GM18505 (cell line): ENCODE measurements around the gene ZNF266.
A peak's percentile ranks its signal among the peaks of the same experiment; 100 is the strongest.

Experiments
- ATAC-seq: cut with Tn5 transposase; IDR thresholded peaks from one replicate; pipeline ENCODE4 v1.9.1; 2021; ENCODE audit not compliant: unreplicated experiment
- POLR2A ChIP-seq: IDR thresholded peaks from 4 replicates; pipeline ENCODE4 v1.6.1; 2011; ENCODE audit warnings: borderline replicate concordance; ENCODE audit not compliant: insufficient read depth, insufficient read length; ENCODE audit errors: extremely low read depth

ZNF266 gene

DNA sequence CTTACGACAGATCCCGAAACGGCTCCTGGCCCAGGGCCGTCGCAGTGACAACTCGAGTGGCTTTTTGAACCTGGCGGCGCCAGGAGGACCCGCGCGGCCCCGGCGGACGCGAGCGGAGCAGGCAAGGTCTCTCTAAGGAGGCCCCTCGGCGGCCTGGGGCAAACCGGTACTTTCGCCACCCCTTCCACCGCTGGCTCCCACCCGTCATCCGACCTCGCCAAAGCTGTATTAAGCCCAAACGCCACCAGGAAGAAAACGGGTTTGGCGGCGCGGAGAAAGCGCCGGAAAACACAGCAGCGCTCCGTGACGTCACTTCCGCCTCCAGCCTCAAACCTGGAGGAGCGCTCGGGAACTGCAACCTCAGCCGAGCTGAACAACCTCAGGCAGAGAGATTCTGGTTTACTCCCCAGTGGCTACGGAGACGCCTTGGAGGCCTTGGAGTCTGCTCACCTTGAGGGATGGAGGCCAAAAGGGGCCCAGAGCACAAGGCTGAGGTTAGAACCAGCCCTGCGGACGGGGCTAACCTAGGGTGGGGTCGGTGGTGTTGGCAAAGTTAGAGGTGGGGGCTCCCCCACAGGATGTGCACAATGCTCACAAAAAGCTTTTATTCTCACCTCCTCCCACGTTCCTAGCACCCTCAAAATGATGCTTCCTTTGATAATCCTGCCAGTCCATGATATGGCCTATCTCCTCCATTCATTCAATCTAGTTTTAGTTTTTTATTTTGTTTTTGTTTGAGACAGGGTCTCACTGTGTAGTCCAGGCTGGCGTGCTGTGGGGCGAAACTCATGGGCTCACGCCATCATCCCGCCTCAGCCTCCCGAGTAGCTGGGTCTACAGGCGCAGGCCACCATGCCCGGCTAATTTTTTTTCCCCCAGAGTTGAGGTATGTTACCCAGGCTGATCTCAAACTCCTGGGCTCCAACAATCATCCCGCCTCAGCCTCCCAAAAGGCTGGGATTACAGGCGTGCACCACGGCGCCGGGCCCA lies at the start of gene ZNF266:
ZNF266 (minus strand) TSS at position 295 of the 990 bp plus-strand sequence. CDS start 15,484 bp downstream, outside the sequence.
- peak; percentile 93 for ATAC-seq
- peak; percentile 80 for TF ChIP-seq POLR2A

DNA sequence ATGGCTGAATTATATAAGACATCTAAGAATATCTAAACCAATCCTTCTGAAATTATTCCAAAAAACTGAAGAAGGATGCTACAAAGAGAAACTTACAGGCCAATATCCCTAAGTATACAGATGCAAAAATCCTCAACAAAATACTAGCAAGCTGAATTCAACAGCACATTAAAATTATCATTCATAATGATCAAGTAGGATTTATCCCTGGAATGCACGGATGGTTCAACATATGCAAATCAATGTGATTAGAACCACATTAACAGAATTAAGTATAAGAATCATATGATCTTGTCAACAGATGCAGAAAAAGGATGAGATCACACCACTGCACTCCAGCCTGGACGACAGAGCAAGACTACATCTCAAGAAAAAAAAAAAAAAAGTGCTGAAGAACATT lies 49.8 kb upstream of the ZNF266 start:
- ATAC-seq = no peak
- TF ChIP-seq POLR2A = no peak

DNA sequence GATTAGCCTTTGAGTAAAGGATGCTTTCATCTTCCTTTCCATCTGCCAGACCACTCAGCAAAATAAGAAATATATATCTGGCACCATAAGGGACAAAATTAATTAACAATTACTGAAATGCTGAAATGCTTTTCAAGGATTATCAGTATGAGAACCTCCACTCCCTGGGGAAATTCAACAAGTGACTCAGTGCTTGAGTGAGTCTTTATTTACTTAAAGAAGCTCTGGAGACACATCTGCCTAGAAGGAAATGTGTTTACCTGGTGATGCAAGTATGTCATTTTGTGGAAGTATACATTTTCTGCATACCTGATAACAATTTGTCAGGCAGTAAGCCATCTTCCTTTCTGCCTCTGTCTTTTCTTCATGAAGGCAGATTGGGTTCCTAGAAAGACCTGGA lies 39.6 kb upstream of the ZNF266 start:
- no peak for TF ChIP-seq POLR2A
- ATAC-seq = no peak

DNA sequence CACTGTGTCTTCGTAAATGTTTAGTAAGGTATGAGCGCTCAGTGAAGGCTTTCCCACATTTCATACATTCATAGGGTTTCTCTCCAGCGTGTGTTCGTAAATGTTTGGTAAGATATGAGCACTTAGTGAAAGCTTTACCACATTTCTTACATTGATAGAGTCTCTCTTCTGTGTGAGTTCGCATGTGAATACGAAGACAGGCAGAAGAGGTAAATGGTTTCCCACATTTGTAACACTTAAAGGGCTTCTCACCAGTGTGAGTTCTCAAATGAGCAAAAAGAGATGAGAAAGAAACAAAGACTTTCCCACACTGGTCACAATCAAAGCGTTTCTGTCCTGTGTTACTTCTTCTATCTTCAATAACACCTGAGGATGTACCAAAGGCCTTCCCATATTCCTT lies 31.8 kb upstream of the ZNF266 start:
- TF ChIP-seq POLR2A = no peak
- no peak for ATAC-seq

DNA sequence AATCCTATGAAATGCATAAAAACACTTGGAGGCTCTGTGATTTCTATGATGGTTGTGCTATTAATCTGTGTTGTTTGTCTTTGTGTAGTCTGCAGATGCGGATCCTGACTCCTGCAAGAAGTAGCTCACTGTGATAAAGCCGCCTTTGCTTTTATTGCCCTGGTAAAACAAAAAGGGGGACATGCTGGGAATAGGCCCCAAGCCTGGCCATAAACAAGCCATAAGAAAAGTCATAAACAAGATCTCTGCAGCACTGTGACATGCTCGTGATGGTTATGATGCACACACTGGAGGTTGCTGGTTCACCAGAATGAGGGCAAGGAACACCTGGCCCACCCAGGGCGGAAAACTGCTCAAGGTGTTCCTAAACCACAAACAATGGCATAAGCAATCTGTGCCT lies 26.6 kb upstream of the ZNF266 start:
- no peak for ATAC-seq
- TF ChIP-seq POLR2A = no peak

DNA sequence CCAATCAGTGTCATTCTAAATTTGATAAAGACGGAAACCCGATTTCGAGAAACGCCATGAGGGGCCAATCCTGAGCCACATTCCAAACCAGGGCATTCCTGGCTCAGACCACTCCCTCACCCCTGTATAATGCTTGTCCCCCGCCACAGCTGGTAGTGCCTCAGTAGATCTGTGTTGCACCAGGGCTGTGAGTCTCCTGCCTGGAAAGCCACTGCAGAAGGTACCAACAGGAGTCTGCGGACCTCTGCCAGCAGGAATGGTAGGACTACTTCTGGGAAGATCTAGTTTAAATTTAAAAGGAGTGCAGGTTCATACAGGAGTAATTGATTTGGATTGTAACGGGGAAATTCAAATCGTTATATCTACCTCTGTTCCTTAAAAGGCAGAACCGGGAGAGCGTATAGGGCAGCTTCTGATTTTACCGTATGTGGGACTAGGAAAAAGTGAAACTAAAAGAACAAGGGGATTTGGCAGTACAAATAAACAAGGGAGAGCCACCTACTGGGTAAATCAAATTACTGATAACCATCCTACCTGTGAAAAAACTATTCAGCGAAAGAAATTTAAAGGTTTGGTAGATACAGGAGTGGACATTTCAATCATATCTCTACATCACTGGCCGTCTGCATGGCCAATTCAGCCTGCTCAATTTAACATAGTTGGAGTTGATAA lies 20.8 kb upstream of the ZNF266 start:
- ATAC-seq = no peak
- TF ChIP-seq POLR2A = no peak

DNA sequence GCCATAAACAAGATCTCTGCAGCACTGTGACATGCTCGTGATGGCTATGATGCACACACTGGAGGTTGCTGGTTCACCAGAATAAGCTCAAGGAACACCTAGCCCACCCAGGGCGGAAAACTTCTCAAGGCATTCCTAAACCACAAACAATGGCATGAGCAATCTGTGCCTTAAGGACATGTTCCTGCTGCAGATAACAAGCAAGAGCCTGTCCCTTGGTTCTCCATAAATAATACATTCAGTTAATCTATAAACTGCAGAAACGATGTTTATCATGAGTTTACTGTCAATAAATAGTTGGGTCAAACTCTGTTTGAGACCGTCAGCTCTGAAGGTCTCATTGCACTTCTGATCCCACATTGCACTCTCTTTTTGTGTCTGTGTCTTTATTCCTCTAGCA lies 18.6 kb upstream of the ZNF266 start:
- TF ChIP-seq POLR2A = no peak
- ATAC-seq = no peak

DNA sequence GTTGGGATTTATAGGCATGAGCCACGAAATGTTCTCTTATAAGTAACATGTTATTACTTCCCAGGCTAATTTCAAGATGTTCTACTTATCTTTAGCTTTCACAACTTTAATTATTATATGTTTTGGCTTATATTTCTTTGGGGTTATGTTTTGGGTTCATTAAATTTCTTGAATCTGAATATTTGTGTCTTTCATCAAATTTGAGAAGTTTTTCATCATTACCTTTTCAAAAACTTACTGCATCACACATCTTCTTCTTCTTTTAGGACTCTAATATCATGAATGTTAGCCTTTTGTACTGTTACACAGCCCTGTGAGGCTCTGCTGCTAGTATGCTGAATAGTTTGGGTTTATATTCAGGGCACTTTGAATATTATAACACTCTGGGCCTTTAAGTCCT lies 9.7 kb upstream of the ZNF266 start:
- no peak for ATAC-seq

DNA sequence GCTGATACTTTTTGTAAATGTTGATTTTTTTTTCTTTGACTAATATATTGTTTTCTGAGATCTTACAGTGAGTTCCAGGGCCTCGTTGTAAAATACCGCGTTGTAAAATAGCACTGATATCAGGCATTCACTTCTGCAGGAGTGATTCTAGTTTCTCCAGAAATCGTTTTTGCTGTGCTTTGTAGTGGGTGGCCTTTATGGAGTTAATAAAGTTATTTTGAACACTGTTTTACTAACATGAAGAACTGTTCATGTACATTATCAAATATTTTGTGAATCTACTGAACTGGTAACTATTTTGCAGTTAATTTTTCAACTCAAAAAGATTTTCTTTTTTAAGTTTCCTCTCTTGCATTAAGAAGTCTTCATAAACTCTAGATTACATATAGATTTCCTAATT lies 985 bp upstream of the ZNF266 start:
- ATAC-seq = no peak

More for the DNA sequence above, 9.7 kb upstream of the ZNF266 start:
- TF ChIP-seq POLR2A = no peak

DNA sequence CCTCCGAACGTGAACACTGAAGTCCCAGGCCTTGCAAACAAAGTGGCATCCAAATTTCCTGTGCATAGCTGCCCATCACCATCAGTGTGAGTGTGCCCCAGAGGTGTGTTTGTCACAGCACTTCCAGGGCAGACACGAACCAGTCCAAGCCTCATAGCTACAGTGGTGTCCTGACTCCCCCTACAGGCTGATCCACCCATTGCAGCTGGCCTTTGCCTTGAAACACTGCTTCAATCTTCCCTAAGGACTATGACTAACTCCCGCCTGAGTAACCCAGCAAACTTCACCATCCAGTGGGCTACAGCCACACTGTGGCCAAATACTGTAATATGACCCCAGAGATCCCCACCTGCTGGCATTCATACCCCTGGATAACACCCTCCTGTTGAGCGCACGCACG lies 3.9 kb downstream of the ZNF266 start:
- TF ChIP-seq POLR2A = no peak
- no peak for ATAC-seq

More for the DNA sequence above, 985 bp upstream of the ZNF266 start:
- TF ChIP-seq POLR2A = no peak

DNA sequence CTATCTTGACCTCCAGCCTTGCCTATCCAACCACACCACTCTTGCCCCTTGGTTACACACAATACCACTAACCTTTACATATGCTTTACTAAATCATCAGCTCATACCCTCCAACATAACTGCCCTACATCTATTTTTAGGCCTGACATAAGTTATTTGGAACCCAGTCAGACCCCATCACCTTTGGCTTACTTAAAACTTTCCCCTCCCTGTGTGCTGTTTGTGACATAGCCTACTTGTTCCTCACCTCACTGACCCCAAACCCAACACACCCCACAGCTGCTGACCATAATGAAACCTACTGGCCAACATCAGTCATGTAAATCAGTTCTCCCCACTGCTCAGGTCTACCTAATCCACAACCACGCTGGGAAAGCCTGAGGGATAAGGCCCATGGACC lies 4.9 kb downstream of the ZNF266 start:
- no peak for TF ChIP-seq POLR2A
- ATAC-seq = no peak

DNA sequence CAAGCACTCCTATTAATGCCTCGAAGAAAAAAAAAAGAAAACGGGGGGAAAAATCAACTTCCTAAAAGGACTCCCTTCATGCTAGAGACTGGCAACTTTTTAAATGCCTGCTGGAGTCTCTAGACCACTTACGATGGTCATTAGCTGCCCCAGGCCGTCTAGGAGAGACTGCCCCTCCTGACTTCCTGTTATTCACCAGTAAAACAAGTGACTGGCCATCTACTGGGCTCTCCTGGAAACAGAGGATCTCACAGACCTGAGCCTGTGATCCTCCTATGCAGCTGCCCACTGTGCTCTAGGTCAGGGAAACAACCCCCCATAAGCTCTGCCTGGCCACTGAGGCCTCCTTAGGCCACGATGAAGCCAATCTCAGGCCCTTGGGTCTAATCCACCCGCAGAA lies 7.4 kb downstream of the ZNF266 start:
- no peak for TF ChIP-seq POLR2A
- no peak for ATAC-seq

DNA sequence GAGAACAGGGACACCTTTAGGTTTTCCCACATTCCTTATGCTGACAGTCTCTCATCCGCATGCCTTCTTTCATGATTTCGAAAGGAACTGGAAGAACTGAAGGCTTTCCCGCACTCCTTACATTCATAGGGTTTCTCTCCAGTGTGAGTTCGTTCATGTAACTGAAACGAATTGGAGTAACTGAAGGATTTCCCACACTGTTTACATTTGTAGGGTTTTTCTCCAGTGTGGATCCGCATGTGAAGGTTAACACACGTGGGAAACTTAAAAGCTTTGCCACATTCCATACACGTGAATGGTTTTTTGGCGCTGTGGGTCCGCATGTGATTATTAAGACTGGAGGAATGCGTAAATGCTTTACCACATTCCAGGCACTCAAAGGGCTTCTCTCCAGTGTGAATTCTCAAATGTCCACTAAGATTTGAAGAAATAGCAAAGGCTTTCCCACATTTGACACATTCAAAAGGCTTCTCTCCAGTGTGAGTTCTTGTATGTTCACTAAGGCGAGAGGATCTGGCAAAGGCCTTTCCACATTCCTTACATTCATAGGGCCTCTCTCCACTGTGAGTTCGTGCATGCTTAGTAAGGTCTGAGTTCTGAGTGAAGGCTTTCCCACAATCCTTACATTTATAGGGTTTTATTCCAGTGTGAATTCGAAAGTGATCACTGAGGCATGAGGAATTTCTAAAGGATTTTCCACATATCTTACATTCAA lies 22.0 kb downstream of the ZNF266 start:
- no peak for ATAC-seq
- no peak for TF ChIP-seq POLR2A
